Measurements from ENCODE around the gene SORCS2. TPM values are rescaled to one million over a fixed set of nuclear protein-coding genes. Genes with fewer than 3 reads are reported as not detected.

SORCS2 gene
- polyA plus RNA-seq, 1 of the 3 experiments (the other 2 are of a cell fraction), result 1.6 TPM

DNA sequence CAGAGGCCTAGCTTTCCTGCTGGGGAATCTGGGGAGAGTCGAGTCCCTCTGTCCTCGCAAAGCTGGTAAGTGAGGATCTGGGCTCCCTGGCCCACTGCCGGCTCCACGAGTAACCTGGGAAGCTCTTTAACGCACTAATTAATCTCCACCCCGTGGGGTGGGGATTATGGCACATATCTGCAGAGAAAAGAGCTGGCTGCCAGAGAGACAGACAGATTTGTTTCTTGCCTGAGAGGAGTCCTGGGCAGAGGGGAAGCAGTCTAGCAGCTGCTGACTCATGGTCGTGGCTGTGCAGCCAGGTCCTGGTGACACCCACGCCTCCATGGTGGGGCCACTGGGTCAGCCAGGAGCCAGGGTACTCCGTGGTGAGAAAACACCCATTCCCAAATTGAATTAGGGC, 14.0 kb downstream of the SORCS2 start (continued):
- TF ChIP-seq, protein P1, sequence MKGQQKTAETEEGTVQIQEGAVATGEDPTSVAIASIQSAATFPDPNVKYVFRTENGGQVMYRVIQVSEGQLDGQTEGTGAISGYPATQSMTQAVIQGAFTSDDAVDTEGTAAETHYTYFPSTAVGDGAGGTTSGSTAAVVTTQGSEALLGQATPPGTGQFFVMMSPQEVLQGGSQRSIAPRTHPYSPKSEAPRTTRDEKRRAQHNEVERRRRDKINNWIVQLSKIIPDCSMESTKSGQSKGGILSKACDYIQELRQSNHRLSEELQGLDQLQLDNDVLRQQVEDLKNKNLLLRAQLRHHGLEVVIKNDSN (IDR thresholded peaks at IDR 0.05; ENCODE audit: borderline replicate concordance, low read depth), result no peak
- TF ChIP-seq TCF12 (IDR thresholded peaks at IDR 0.05) (peak; percentile 34; the same call in 1 of the 2 replicates), FOXM1 (IDR thresholded peaks at IDR 0.05; ENCODE audit: low read depth) (no peak), CHD2 (IDR thresholded peaks at IDR 0.05; ENCODE audit: low read length, partially characterized antibody) (no peak), EZH2phosphoT487 (IDR thresholded peaks at IDR 0.05; ENCODE audit: borderline replicate concordance, low read depth) (no peak), GABPA (IDR thresholded peaks at IDR 0.05; ENCODE audit: low read depth) (no peak), MXI1 (IDR thresholded peaks at IDR 0.05; ENCODE audit: low read depth, low read length) (no peak), YY1 (IDR thresholded peaks at IDR 0.05; ENCODE audit: low read depth) (no peak), TEAD4 (IDR thresholded peaks at IDR 0.05; ENCODE audit: borderline replicate concordance, insufficient read depth) (no peak), TAF1 (IDR thresholded peaks at IDR 0.05; ENCODE audit: borderline replicate concordance, low read depth, low read length) (no peak)

DNA sequence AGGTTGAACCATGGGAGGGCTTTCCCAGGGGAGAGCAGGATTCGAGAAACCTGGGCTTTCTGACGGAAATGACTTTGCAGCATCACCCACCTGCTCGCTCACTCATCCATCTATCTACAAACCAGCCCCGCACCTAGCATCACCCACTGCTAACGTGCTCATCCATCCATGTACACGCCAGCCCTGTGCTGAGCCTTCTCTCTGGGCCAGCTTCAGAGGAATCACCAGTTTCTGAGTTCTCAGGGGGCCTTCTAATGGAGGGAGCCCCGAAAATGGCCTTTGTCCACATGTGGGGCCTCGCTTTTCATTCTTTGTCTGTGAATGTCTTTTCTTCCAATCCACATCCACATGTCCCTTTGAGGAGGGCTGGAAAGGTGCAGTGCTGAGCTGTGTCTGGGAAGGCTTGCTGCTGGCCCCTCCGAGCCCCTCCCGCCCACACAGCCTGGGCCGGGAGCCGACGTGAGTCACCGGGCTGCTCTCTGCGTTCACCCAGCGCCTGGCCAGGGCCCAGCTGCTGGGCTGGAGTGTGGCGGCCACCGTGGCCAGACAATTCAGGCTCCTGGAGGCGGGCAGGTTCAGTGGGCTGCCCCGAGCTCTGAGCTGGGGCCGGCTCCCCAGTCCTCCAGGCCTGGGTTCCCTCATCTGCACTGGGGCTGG, 14.7 kb downstream of the SORCS2 start:
- Histone ChIP-seq H2AFZ (ENCODE audit: low read depth) (peak overlapping the region; percentile 84; the same call in 1 of the 2 replicates), H4K20me1 (ENCODE audit: insufficient read depth) (no peaks in the 10 kb centered on the region), H3K4me3 (ENCODE audit: low read depth in 2 of 2, low read length in 1 of 2) (no peak overlapping the region; a peak in 1 of 4 replicates), H3K27ac (ENCODE audit: low read depth in 2 of 2, low read length in 1 of 2) (peak overlapping the region; percentile 67 to 85), H3K4me1 (ENCODE audit: control insufficient read depth in 1 of 2, insufficient read depth in 2 of 2, low read depth in 1 of 2, low read length in 1 of 2) (peaks cover 19 to 36% of the 10 kb centered on the region in 2 experiments; a peak in 2 of 4 replicates), H3F3A (replicated peaks; ENCODE audit: insufficient read depth) (peaks cover 29% of the 10 kb centered on the region), H3K9me3 (no peaks in the 10 kb centered on the region), H3K9ac (peak overlapping the region; percentile 40; the same call in 1 of the 2 replicates), H3K4me2 (peak overlapping the region; percentile 64), H3K79me2 (ENCODE audit: insufficient read depth) (no peaks in the 10 kb centered on the region), H3K36me3 (replicated peaks in 1 of 2; ENCODE audit: control insufficient read depth in 1 of 2, insufficient read depth in 2 of 2, low read length in 1 of 2) (no peaks in the 10 kb centered on the region), H3K9me2 (no peaks in the 10 kb centered on the region), H3K27me3 (ENCODE audit: insufficient read depth) (no peaks in the 10 kb centered on the region)
- DNase-seq, result peak; percentile 88
- CTCF ChIA-PET, result interaction anchor here (0.5 to 6.5 kb wide), 5 partner anchors 13 to 129 kb away, joined by 3 to 44 read pairs (median 5); partner anchors contain the start of gene SORCS2
- 28% methylated on average over 15 of the region's 21 CpGs for whole genome bisulfite sequencing (ENCODE audit: low lambda C conversion rate)
- POLR2A ChIA-PET, result interaction anchor here (0.6 kb wide), 1 partner anchor 445 kb away, joined by 3 read pairs; no protein-coding TSS in a partner anchor
- no peak; the same call in 1 of the 2 replicates for TF ChIP-seq RAD21 (IDR thresholded peaks at IDR 0.05; ENCODE audit: low read length)
- TF ChIP-seq, protein P2, sequence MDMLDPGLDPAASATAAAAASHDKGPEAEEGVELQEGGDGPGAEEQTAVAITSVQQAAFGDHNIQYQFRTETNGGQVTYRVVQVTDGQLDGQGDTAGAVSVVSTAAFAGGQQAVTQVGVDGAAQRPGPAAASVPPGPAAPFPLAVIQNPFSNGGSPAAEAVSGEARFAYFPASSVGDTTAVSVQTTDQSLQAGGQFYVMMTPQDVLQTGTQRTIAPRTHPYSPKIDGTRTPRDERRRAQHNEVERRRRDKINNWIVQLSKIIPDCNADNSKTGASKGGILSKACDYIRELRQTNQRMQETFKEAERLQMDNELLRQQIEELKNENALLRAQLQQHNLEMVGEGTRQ (IDR thresholded peaks at IDR 0.05; ENCODE audit: borderline replicate concordance, low read depth, low read length), result no peak
- TF ChIP-seq GABPA (IDR thresholded peaks at IDR 0.05; ENCODE audit: low read depth), result no peak
- peak in 1 of 2 experiments; percentile 38; a peak in 1 of 4 replicates for TF ChIP-seq EP300 (IDR thresholded peaks at IDR 0.05; ENCODE audit: borderline replicate concordance in 1 of 2, low read depth in 1 of 2, low read length in 1 of 2)
- TF ChIP-seq NFIC (IDR thresholded peaks at IDR 0.05; ENCODE audit: borderline replicate concordance), result peak; percentile 84
- no peak for TF ChIP-seq MXI1 (IDR thresholded peaks at IDR 0.05; ENCODE audit: low read depth, low read length)
- TF ChIP-seq YY1 (IDR thresholded peaks at IDR 0.05; ENCODE audit: low read depth), result no peak
- TF ChIP-seq, protein P1 (IDR thresholded peaks at IDR 0.05; ENCODE audit: borderline replicate concordance, low read depth), result no peak
- TF ChIP-seq, protein P3, sequence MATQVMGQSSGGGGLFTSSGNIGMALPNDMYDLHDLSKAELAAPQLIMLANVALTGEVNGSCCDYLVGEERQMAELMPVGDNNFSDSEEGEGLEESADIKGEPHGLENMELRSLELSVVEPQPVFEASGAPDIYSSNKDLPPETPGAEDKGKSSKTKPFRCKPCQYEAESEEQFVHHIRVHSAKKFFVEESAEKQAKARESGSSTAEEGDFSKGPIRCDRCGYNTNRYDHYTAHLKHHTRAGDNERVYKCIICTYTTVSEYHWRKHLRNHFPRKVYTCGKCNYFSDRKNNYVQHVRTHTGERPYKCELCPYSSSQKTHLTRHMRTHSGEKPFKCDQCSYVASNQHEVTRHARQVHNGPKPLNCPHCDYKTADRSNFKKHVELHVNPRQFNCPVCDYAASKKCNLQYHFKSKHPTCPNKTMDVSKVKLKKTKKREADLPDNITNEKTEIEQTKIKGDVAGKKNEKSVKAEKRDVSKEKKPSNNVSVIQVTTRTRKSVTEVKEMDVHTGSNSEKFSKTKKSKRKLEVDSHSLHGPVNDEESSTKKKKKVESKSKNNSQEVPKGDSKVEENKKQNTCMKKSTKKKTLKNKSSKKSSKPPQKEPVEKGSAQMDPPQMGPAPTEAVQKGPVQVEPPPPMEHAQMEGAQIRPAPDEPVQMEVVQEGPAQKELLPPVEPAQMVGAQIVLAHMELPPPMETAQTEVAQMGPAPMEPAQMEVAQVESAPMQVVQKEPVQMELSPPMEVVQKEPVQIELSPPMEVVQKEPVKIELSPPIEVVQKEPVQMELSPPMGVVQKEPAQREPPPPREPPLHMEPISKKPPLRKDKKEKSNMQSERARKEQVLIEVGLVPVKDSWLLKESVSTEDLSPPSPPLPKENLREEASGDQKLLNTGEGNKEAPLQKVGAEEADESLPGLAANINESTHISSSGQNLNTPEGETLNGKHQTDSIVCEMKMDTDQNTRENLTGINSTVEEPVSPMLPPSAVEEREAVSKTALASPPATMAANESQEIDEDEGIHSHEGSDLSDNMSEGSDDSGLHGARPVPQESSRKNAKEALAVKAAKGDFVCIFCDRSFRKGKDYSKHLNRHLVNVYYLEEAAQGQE (IDR thresholded peaks at IDR 0.05; ENCODE audit: low read depth, low read length), result no peak
- TF ChIP-seq RXRA (IDR thresholded peaks at IDR 0.05; ENCODE audit: borderline replicate concordance, low read depth), result no peak
- TF ChIP-seq FOXJ3 (CRISPR knock-in tag; IDR thresholded peaks at IDR 0.05), result no peak
- TF ChIP-seq SIN3A (IDR thresholded peaks at IDR 0.05; ENCODE audit: borderline replicate concordance, low read depth, low read length), result no peak
- no peak for TF ChIP-seq TEAD4 (IDR thresholded peaks at IDR 0.05; ENCODE audit: borderline replicate concordance, insufficient read depth)
- TF ChIP-seq TAF1 (IDR thresholded peaks at IDR 0.05; ENCODE audit: borderline replicate concordance, low read depth, low read length), result peak; percentile 34; the same call in 1 of the 2 replicates
- TF ChIP-seq JUND (IDR thresholded peaks at IDR 0.05), result peak; percentile 52
- no peak for TF ChIP-seq FOXM1 (IDR thresholded peaks at IDR 0.05; ENCODE audit: low read depth)
- TF ChIP-seq FOSL2 (IDR thresholded peaks at IDR 0.05; ENCODE audit: borderline replicate concordance, low read depth), result peak; percentile 85
- no peak for TF ChIP-seq GATA2 (CRISPR knock-in tag; IDR thresholded peaks at IDR 0.05)
- TF ChIP-seq MEF2A (IDR thresholded peaks at IDR 0.05; ENCODE audit: borderline replicate concordance, low read depth), result no peak
- no peak for TF ChIP-seq RFX5 (IDR thresholded peaks at IDR 0.05; ENCODE audit: low read length)
- TF ChIP-seq, protein P4, sequence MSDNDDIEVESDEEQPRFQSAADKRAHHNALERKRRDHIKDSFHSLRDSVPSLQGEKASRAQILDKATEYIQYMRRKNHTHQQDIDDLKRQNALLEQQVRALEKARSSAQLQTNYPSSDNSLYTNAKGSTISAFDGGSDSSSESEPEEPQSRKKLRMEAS (IDR thresholded peaks at IDR 0.05; ENCODE audit: low read depth), result no peak; the same call in 1 of the 2 replicates

Data from SK-N-SH (cell line).